Spinal cord (tissue), 10 donors: ENCODE data around the gene MT1G. TPM values are rescaled to one million over a fixed set of nuclear protein-coding genes. Genes with fewer than 3 reads are reported as not detected.

ENCODE experiments used
- DNase-seq, 6 donors: peaks; one replicate each; pipeline versions ENCODE4 v3.0.0 to v3.0.0-alpha.2; 2013 to 2015; ENCODE audit warnings: low spot score in 6 of 6, low read depth in 4 of 6
- H3K27ac ChIP-seq: one replicate; pipeline ENCODE4 v1.5.1; 2013; ENCODE audit warnings: low read depth, low read length, control low read depth
- H3K27me3 ChIP-seq: one replicate; pipeline ENCODE4 v1.6.1; 2013; ENCODE audit warnings: low read length; ENCODE audit not compliant: control insufficient read depth, insufficient read depth
- H3K36me3 ChIP-seq: one replicate; pipeline ENCODE4 v1.6.1; 2013; ENCODE audit warnings: low read length; ENCODE audit not compliant: control insufficient read depth, insufficient read depth
- H3K4me1 ChIP-seq: one replicate; pipeline ENCODE4 v1.6.1; 2013; ENCODE audit warnings: low read length; ENCODE audit not compliant: control insufficient read depth, insufficient read depth
- H3K4me3 ChIP-seq: one replicate; pipeline ENCODE4 v1.5.1; 2013; ENCODE audit warnings: low read depth, low read length, control low read depth
- H3K9me3 ChIP-seq: one replicate; pipeline ENCODE4 v1.6.1; 2013; ENCODE audit warnings: low read length; ENCODE audit not compliant: control insufficient read depth, insufficient read depth
- WGBS: methylation state at CpG from one replicate; pipeline ENCODE4 v1.1.5; 2013; ENCODE audit warnings: missing lambda C conversion rate; ENCODE audit not compliant: insufficient coverage; 5-methylcytosine and 5-hydroxymethylcytosine counted together
- polyA plus RNA-seq, 2 donors: library from polyadenylated mRNA; unstranded; fragments of 120-200 nt; gene quantifications; one replicate each; pipeline ENCODE4 v1.2.1, GENCODE V29; 2013; ENCODE audit not compliant: insufficient read length in 2 of 2
- total RNA-seq, 2 donors: library from RNA; depleted of rRNA in 1 of 2; stranded (reverse); fragments of 120-200 nt in 1 of 2; fragments of >200 nt in 1 of 2; gene quantifications; one replicate each; pipeline versions ENCODE4 v1.2.3 to v1.2.4, GENCODE V29; 2013 to 2014
- donor health status: healthy.

Gene MT1G
- total and polyA plus RNA-seq, 4 donors: 1.7 to 3.1 (median 1.9) TPM

DNA sequence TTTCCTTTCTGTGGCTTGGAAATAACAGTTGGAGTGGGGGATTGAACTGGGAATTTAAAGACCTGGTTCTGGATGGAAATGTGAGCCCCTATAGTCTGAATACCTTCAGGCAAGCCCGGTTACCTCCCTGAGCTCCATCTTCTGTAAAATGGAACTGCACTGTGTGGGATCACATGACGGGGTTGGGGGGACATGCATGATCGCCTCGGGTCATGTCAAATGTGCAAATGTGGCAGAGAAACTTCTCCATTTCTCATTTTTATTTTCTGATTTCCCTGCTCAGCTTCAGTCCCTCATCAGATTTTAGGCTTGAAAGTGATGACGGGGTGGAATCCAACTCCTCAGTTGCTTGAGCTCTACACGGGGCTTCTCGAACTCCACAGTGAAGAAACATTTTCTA lies 14.6 kb downstream of the MT1G start:
- Histone ChIP-seq H3K4me1 (peaks cover 12% of the 10 kb centered on the region), H3K27me3 (peaks cover 20% of the 10 kb centered on the region), H3K36me3 (no peaks in the 10 kb centered on the region), H3K27ac (no peak overlapping the region), H3K4me3 (no peak overlapping the region), H3K9me3 (no peaks in the 10 kb centered on the region)
- no peak for DNase-seq
- WGBS: 96% methylated on average over 4 of the region's 7 CpGs

DNA sequence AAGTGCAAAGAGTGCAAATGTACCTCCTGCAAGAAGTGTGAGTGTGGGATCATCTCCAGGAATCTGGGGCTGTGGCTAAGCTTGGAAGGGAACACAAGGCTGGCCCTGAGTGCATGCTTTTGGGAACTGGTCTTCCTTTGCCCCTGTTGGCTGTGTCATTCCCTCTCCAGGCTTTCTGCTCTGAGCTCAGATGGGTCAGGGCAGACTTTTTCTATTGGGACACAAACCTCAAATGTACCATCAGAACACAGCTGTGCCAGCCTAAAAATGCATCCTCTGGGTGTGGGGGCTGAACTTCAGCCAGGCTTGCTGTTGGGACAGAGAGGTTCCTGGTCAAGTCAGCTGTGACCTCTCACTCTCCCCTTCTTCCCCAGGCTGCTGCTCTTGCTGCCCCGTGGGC lies 15.3 kb downstream of the MT1G start:
- no peaks in the 10 kb centered on the region for H3K36me3 ChIP-seq
- no peak overlapping the region for H3K4me3 ChIP-seq
- WGBS: 58% methylated on average over 1 of the region's 1 CpG
- no peak for DNase-seq
- peaks cover 6% of the 10 kb centered on the region for H3K4me1 ChIP-seq
- peaks cover 21% of the 10 kb centered on the region for H3K27me3 ChIP-seq
- H3K27ac ChIP-seq: no peak overlapping the region
- no peaks in the 10 kb centered on the region for H3K9me3 ChIP-seq

GRCh38 chr16:56651586-56651985 lies 16.3 kb downstream of the MT1G start, which contains the start of gene MT1B:
Gene MT1B (plus strand): TSS chr16:56651886. CDS start chr16:56651954, 68 bp downstream.
- DNase-seq: no peak
- WGBS: 64% methylated on average over 7 of the region's 7 CpGs
- Histone ChIP-seq H3K4me1 (no peaks in the 10 kb centered on the region), H3K36me3 (no peaks in the 10 kb centered on the region), H3K27me3 (peaks cover 31% of the 10 kb centered on the region), H3K4me3 (no peak within 1 kb of the TSS), H3K27ac (no peak within 1 kb of the TSS), H3K9me3 (no peaks in the 10 kb centered on the region)

- no peak for DNase-seq
- H3K27ac ChIP-seq: no peak overlapping the region
- H3K27me3 ChIP-seq: peaks cover 49% of the 10 kb centered on the region
- no CpG with 5 or more reads among the region's 3 CpGs for WGBS
- H3K9me3 ChIP-seq: no peaks in the 10 kb centered on the region
- no peaks in the 10 kb centered on the region for H3K4me1 ChIP-seq
- H3K4me3 ChIP-seq: no peak overlapping the region
- no peaks in the 10 kb centered on the region for H3K36me3 ChIP-seq
These were observed 18.0 kb downstream of the MT1G start for GRCh38 chr16:56649820-56650219.

GRCh38 chr16:56649271-56649670 lies 18.6 kb downstream of the MT1G start:
- WGBS: 95% methylated on average over 2 of the region's 2 CpGs
- Histone ChIP-seq H3K9me3 (no peaks in the 10 kb centered on the region), H3K4me3 (no peak overlapping the region), H3K27ac (no peak overlapping the region), H3K4me1 (no peaks in the 10 kb centered on the region), H3K36me3 (no peaks in the 10 kb centered on the region), H3K27me3 (peaks cover 54% of the 10 kb centered on the region)
- DNase-seq: no peak

DNA sequence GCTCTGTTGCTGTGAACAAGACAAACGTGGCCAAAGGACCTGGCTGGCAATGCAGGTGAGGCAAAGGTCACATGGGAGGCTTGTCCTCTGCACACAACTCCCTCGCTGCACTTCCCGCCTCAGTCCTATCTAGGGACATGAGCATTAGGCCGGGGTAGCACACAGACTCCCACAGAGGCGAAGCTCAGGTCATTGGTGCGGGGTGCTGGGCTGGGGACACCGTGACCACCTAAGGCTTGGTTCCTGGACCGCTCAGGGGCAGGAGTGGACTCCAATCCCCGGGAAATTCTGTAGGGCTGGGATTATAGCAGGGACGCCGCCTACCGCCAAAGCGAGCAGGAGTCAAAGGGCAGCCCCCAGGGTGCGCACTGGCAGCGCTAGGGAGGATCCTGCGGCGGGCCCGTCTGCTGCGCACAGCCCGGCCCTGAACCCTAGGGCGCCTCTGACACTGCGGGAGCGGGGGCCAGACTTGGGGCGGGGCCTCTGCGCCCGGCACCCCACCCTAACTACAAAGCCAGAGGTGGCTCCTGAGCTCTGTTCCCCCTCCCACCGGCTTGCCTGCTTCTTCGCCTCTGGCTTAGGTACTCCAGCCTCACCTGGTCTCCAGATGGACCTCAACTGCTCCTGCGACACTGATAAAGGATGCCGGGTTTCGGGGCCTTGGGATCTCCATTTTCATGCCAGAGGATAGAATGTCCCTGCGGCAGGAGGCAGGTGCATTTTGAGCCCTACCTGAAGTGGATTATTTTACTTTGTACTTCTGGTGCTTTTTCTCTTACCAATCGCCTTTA lies 20.0 kb downstream of the MT1G start:
- no peak overlapping the region for H3K27ac ChIP-seq
- WGBS: 27% methylated on average over 31 of the region's 33 CpGs
- H3K4me3 ChIP-seq: no peak overlapping the region
- no peaks in the 10 kb centered on the region for H3K9me3 ChIP-seq
- peaks cover 10% of the 10 kb centered on the region for H3K4me1 ChIP-seq
- no peaks in the 10 kb centered on the region for H3K36me3 ChIP-seq
- DNase-seq: no peak
- H3K27me3 ChIP-seq: peaks cover 68% of the 10 kb centered on the region

GRCh38 chr16:56645838-56646237 lies 22.0 kb downstream of the MT1G start:
- WGBS: no CpG with 5 or more reads among the region's 1 CpG
- Histone ChIP-seq H3K9me3 (no peaks in the 10 kb centered on the region), H3K27ac (no peak overlapping the region), H3K27me3 (peaks cover 78% of the 10 kb centered on the region), H3K4me1 (peaks cover 10% of the 10 kb centered on the region), H3K36me3 (no peaks in the 10 kb centered on the region), H3K4me3 (no peak overlapping the region)
- no peak for DNase-seq

GRCh38 chr16:56645311-56645710 lies 22.6 kb downstream of the MT1G start:
- Histone ChIP-seq H3K27me3 (peaks cover 83% of the 10 kb centered on the region), H3K4me3 (no peak overlapping the region)
- no CpG with 5 or more reads among the region's 1 CpG for WGBS

DNA sequence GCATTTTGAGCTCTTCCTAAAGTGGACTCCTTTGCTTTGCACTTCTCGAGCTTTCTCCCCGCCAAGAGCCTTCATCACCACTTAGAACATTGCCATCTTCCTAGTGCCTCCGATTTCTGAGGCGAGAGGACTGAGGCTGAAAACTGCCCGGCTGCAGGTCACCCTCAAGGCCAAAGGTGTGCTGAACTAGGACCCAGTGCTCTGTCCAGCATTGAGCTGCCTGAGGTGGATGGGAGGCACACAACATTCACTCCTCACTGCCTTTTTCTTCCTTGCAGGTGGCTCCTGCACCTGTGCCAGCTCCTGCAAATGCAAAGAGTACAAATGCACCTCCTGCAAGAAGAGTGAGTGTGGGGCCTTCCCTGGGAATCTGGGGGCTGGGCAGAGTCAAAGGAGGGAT lies 24.0 kb downstream of the MT1G start:
- H3K4me3 ChIP-seq: no peak overlapping the region
- no peaks in the 10 kb centered on the region for H3K36me3 ChIP-seq
- peaks cover 91% of the 10 kb centered on the region for H3K27me3 ChIP-seq
- H3K9me3 ChIP-seq: no peaks in the 10 kb centered on the region
- WGBS: 53% methylated on average over 5 of the region's 5 CpGs
- DNase-seq: no peak
- no peak overlapping the region for H3K27ac ChIP-seq
- H3K4me1 ChIP-seq: peaks cover 11% of the 10 kb centered on the region

More at GRCh38 chr16:56645311-56645710, 22.6 kb downstream of the MT1G start:
- Histone ChIP-seq H3K4me1 (peaks cover 10% of the 10 kb centered on the region), H3K27ac (no peak overlapping the region), H3K36me3 (no peaks in the 10 kb centered on the region), H3K9me3 (no peaks in the 10 kb centered on the region)
- DNase-seq: no peak
